WTC11 (cell line): Measurements from ENCODE around the gene EIF3L.

Source experiments
- CREM ChIP-seq: sonication (generic); formaldehyde crosslinking; IDR thresholded peaks from 2 replicates; pipeline ENCODE4 v1.8.1; 2022; ENCODE audit warnings: mild to moderate bottlenecking, missing genetic modification reagents, moderate library complexity
- ELF4 ChIP-seq: sonication (generic); formaldehyde crosslinking; IDR thresholded peaks from 2 replicates; pipeline ENCODE4 v1.8.1; 2022; ENCODE audit warnings: low read depth, mild to moderate bottlenecking, moderate library complexity, missing genetic modification reagents
- FOXJ3 ChIP-seq: sonication (generic); formaldehyde crosslinking; IDR thresholded peaks from 2 replicates; pipeline ENCODE4 v1.9.0; 2021; ENCODE audit warnings: missing genetic modification reagents, mild to moderate bottlenecking, borderline replicate concordance
- FOXP1 ChIP-seq: sonication (generic); formaldehyde crosslinking; IDR thresholded peaks from 2 replicates; pipeline ENCODE4 v1.8.0; 2022; ENCODE audit warnings: missing genetic modification reagents, mild to moderate bottlenecking, moderate library complexity, borderline replicate concordance
- IRF2 ChIP-seq: sonication (generic); formaldehyde crosslinking; IDR thresholded peaks from 2 replicates; pipeline ENCODE4 v1.8.0; 2022; ENCODE audit warnings: low read depth, missing genetic modification reagents, borderline replicate concordance
- KAT7 ChIP-seq: sonication (generic); formaldehyde crosslinking; IDR thresholded peaks from 2 replicates; pipeline ENCODE4 v1.8.1; 2023; ENCODE audit warnings: missing genetic modification reagents, mild to moderate bottlenecking, borderline replicate concordance
- TEAD4 ChIP-seq: sonication (generic); formaldehyde crosslinking; IDR thresholded peaks from 2 replicates; pipeline ENCODE4 v1.8.0; 2022; ENCODE audit warnings: mild to moderate bottlenecking, missing genetic modification reagents
- TF ChIP-seq, protein P1 (sequence below): fragments of 200-600 bp; IDR thresholded peaks from 2 replicates; pipeline ENCODE4 v1.8.0; 2022; ENCODE audit warnings: antibody characterized with exemption
- TF ChIP-seq, protein P2 (sequence below): sonication (generic); formaldehyde crosslinking; IDR thresholded peaks from 2 replicates; pipeline ENCODE4 v1.8.1; 2023; ENCODE audit warnings: mild to moderate bottlenecking, moderate library complexity, missing genetic modification reagents
- TF ChIP-seq, protein P3 (sequence below): sonication (generic); formaldehyde crosslinking; IDR thresholded peaks from 2 replicates; pipeline ENCODE4 v1.8.1; 2023; ENCODE audit warnings: mild to moderate bottlenecking, missing genetic modification reagents, moderate library complexity
- TF ChIP-seq, protein P4 (sequence below): sonication (generic); formaldehyde crosslinking; conservative IDR thresholded peaks from 2 replicates; pipeline ENCODE4 v1.8.1; 2023; ENCODE audit warnings: mild to moderate bottlenecking, low read depth, missing genetic modification reagents, moderate library complexity
- TF ChIP-seq, protein P5 (sequence below): sonication (generic); formaldehyde crosslinking; IDR thresholded peaks from 2 replicates; pipeline ENCODE4 v1.8.1; 2023; ENCODE audit warnings: mild to moderate bottlenecking, missing genetic modification reagents
- TF ChIP-seq, protein P6 (sequence below): sonication (generic); formaldehyde crosslinking; conservative IDR thresholded peaks from 2 replicates; pipeline ENCODE4 v1.8.1; 2022; ENCODE audit warnings: mild to moderate bottlenecking, missing genetic modification reagents

DNA sequence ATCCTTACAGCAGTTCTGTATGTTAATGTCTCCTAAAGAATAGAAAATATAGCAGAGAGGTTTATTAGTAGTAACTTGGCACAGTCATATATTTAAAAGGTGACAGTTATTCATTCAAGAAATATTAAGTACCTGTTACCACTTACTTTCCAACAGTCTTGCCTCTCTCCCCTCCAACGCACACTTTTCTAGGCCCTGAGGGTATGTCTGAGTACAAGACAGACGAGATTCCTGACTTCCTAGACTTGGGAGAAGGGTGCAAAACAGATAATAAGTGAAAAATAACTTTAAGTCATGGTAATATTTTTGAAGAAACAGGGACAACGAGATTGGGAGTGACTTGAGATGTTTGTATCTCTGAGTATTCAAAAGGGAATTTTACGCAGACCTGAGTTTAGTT is 1.6 kb downstream of the EIF3L start:
- TF ChIP-seq KAT7 (CRISPR knock-in tag) (no peak), FOXP1 (CRISPR knock-in tag) (no peak), TEAD4 (no peak), CREM (CRISPR knock-in tag) (no peak), IRF2 (CRISPR knock-in tag) (no peak), ELF4 (no peak), FOXJ3 (CRISPR knock-in tag) (no peak)
- TF ChIP-seq, protein P1, sequence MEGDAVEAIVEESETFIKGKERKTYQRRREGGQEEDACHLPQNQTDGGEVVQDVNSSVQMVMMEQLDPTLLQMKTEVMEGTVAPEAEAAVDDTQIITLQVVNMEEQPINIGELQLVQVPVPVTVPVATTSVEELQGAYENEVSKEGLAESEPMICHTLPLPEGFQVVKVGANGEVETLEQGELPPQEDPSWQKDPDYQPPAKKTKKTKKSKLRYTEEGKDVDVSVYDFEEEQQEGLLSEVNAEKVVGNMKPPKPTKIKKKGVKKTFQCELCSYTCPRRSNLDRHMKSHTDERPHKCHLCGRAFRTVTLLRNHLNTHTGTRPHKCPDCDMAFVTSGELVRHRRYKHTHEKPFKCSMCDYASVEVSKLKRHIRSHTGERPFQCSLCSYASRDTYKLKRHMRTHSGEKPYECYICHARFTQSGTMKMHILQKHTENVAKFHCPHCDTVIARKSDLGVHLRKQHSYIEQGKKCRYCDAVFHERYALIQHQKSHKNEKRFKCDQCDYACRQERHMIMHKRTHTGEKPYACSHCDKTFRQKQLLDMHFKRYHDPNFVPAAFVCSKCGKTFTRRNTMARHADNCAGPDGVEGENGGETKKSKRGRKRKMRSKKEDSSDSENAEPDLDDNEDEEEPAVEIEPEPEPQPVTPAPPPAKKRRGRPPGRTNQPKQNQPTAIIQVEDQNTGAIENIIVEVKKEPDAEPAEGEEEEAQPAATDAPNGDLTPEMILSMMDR, result no peak
- TF ChIP-seq, protein P2, sequence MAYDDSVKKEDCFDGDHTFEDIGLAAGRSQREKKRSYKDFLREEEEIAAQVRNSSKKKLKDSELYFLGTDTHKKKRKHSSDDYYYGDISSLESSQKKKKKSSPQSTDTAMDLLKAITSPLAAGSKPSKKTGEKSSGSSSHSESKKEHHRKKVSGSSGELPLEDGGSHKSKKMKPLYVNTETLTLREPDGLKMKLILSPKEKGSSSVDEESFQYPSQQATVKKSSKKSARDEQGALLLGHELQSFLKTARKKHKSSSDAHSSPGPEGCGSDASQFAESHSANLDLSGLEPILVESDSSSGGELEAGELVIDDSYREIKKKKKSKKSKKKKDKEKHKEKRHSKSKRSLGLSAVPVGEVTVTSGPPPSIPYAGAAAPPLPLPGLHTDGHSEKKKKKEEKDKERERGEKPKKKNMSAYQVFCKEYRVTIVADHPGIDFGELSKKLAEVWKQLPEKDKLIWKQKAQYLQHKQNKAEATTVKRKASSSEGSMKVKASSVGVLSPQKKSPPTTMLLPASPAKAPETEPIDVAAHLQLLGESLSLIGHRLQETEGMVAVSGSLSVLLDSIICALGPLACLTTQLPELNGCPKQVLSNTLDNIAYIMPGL (CRISPR knock-in tag), result no peak
- TF ChIP-seq, protein P3, sequence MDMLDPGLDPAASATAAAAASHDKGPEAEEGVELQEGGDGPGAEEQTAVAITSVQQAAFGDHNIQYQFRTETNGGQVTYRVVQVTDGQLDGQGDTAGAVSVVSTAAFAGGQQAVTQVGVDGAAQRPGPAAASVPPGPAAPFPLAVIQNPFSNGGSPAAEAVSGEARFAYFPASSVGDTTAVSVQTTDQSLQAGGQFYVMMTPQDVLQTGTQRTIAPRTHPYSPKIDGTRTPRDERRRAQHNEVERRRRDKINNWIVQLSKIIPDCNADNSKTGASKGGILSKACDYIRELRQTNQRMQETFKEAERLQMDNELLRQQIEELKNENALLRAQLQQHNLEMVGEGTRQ (CRISPR knock-in tag), result no peak
- TF ChIP-seq, protein P4, sequence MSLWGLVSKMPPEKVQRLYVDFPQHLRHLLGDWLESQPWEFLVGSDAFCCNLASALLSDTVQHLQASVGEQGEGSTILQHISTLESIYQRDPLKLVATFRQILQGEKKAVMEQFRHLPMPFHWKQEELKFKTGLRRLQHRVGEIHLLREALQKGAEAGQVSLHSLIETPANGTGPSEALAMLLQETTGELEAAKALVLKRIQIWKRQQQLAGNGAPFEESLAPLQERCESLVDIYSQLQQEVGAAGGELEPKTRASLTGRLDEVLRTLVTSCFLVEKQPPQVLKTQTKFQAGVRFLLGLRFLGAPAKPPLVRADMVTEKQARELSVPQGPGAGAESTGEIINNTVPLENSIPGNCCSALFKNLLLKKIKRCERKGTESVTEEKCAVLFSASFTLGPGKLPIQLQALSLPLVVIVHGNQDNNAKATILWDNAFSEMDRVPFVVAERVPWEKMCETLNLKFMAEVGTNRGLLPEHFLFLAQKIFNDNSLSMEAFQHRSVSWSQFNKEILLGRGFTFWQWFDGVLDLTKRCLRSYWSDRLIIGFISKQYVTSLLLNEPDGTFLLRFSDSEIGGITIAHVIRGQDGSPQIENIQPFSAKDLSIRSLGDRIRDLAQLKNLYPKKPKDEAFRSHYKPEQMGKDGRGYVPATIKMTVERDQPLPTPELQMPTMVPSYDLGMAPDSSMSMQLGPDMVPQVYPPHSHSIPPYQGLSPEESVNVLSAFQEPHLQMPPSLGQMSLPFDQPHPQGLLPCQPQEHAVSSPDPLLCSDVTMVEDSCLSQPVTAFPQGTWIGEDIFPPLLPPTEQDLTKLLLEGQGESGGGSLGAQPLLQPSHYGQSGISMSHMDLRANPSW (CRISPR knock-in tag), result no peak
- TF ChIP-seq, protein P5, sequence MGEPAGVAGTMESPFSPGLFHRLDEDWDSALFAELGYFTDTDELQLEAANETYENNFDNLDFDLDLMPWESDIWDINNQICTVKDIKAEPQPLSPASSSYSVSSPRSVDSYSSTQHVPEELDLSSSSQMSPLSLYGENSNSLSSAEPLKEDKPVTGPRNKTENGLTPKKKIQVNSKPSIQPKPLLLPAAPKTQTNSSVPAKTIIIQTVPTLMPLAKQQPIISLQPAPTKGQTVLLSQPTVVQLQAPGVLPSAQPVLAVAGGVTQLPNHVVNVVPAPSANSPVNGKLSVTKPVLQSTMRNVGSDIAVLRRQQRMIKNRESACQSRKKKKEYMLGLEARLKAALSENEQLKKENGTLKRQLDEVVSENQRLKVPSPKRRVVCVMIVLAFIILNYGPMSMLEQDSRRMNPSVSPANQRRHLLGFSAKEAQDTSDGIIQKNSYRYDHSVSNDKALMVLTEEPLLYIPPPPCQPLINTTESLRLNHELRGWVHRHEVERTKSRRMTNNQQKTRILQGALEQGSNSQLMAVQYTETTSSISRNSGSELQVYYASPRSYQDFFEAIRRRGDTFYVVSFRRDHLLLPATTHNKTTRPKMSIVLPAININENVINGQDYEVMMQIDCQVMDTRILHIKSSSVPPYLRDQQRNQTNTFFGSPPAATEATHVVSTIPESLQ (CRISPR knock-in tag), result no peak
- TF ChIP-seq, protein P6, sequence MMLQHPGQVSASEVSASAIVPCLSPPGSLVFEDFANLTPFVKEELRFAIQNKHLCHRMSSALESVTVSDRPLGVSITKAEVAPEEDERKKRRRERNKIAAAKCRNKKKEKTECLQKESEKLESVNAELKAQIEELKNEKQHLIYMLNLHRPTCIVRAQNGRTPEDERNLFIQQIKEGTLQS (CRISPR knock-in tag), result no peak
